ENCODE measurements around the gene ATPAF2.

DNA sequence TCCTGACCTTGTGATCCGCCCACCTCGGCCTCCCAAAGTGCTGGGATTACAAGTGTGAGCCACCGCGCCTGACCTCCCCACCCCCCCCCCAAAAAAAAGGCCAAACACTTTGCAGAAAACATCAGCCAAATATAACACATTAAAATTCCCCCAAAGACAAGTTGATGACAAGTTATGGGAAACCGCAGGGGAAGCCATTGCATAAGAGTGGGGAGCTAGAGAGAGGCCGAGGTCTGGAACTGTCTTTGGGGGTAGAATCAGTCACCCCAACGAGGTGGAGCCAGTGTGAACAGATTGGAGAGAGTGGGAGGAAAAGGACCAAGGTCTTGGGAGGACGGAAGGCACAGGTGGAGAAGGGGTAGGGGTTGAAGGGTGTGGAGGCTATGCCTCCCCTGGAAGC, 63.5 kb downstream of the ATPAF2 start:
- TF ChIP-seq, protein P1, sequence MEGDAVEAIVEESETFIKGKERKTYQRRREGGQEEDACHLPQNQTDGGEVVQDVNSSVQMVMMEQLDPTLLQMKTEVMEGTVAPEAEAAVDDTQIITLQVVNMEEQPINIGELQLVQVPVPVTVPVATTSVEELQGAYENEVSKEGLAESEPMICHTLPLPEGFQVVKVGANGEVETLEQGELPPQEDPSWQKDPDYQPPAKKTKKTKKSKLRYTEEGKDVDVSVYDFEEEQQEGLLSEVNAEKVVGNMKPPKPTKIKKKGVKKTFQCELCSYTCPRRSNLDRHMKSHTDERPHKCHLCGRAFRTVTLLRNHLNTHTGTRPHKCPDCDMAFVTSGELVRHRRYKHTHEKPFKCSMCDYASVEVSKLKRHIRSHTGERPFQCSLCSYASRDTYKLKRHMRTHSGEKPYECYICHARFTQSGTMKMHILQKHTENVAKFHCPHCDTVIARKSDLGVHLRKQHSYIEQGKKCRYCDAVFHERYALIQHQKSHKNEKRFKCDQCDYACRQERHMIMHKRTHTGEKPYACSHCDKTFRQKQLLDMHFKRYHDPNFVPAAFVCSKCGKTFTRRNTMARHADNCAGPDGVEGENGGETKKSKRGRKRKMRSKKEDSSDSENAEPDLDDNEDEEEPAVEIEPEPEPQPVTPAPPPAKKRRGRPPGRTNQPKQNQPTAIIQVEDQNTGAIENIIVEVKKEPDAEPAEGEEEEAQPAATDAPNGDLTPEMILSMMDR (conservative IDR thresholded peaks at IDR 0.05) = no peak
- TF ChIP-seq EZH2 (IDR thresholded peaks at IDR 0.05; ENCODE audit: low read depth) = no peak

Measured in PC-9 (cell line).